C4-2B (cell line): ENCODE results near the gene PACS2.

Source experiments
- CTCF ChIP-seq: fragments of 450-650 bp; conservative IDR thresholded peaks from 2 replicates; pipeline ENCODE4 v1.5.1; 2017; ENCODE audit warnings: mild to moderate bottlenecking
- ZFX ChIP-seq: fragments of 450-650 bp; IDR thresholded peaks from 2 replicates; pipeline ENCODE4 v1.6.1; 2017

GRCh38 chr14:105381446-105382342 is 67.1 kb downstream of the PACS2 start:
- TF ChIP-seq CTCF (no peak), ZFX (no peak)
